Right atrium auricular region (tissue), 2 donors: Measurements from ENCODE around the gene SLC4A5. TPM values are rescaled to one million over a fixed set of nuclear protein-coding genes. Genes with fewer than 3 reads are reported as not detected.

ENCODE experiments used
- DNase-seq: peaks from one replicate; pipeline ENCODE4 v3.0.0-alpha.2; 2019; ENCODE audit warnings: low spot score
- H3K27ac ChIP-seq, 2 donors: fragments of 200-600 bp; sonication (generic); 1 replicate in 1 of 2; 2 replicates in 1 of 2; pipeline ENCODE4 v1.5.1; 2016 to 2019
- H3K27me3 ChIP-seq, 2 donors: fragments of 200-600 bp; sonication (generic); one replicate each; pipeline versions ENCODE4 v1.5.1 to v1.6.0; 2017 to 2019
- H3K36me3 ChIP-seq: fragments of 200-600 bp; sonication (generic); one replicate; pipeline ENCODE4 v1.5.1; 2016
- H3K4me1 ChIP-seq, 2 donors: fragments of 200-600 bp; sonication (generic); one replicate each; pipeline versions ENCODE4 v1.5.1 to v1.6.0; 2017 to 2019
- H3K4me3 ChIP-seq, 2 donors: fragments of 200-600 bp; sonication (generic); 1 replicate in 1 of 2; 2 replicates in 1 of 2; pipeline ENCODE4 v1.5.1; 2017 to 2019; ENCODE audit warnings: mild to moderate bottlenecking in 1 of 2, moderate library complexity in 1 of 2
- H3K9me3 ChIP-seq, 2 donors: fragments of 200-600 bp; sonication (generic); one replicate each; pipeline ENCODE4 v1.5.1; 2019
- total RNA-seq, 2 donors: library from RNA; depleted of rRNA; stranded (reverse); fragments of >200 nt; gene quantifications; one replicate each; pipeline ENCODE4 v1.1.0, GENCODE V29; 2016
- TF ChIP-seq, protein P1 (sequence below), 2 donors: fragments of 200-600 bp; sonication (generic); IDR thresholded peaks; one replicate each; pipeline ENCODE4 v1.5.1; 2019; ENCODE audit warnings: antibody characterized with exemption in 2 of 2

The SLC4A5 gene
- total RNA-seq, 2 donors from 2014 or later: 0.28 to 1.3 TPM

DNA sequence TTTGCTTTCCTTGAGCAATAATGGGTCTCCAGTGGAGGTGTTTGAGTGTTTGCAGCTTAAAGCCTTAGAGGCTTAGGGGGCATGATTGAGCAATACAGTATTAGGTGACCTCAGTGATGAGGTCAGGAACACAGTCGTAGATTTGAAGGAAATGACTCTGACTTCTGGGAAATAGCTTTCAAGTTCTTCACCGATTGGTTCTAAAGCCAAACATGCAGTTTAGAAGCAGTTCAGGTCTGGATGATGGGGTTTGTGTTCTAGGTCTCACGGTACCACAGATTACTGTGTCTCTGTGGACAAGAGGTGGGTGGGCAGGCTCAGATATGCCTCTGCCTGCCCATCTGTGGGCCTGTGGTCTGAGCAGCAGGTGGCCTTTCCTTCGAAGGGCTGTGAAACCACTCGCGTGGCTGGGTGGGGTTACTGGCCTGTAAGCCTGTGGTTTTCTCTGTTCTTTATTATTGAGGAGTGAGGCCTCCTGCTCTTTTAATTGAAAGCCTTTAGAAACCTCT lies 137.0 kb downstream of the SLC4A5 start:
- Histone ChIP-seq H3K27ac (peak overlapping the region; percentile 6 to 19), H3K4me1 (peaks cover 0 to 20% of the 10 kb centered on the region in 2 donors), H3K27me3 (no peaks in the 10 kb centered on the region), H3K9me3 (no peaks in the 10 kb centered on the region), H3K4me3 (no peak overlapping the region), H3K36me3 (peaks cover 33% of the 10 kb centered on the region)
- TF ChIP-seq, protein P1, sequence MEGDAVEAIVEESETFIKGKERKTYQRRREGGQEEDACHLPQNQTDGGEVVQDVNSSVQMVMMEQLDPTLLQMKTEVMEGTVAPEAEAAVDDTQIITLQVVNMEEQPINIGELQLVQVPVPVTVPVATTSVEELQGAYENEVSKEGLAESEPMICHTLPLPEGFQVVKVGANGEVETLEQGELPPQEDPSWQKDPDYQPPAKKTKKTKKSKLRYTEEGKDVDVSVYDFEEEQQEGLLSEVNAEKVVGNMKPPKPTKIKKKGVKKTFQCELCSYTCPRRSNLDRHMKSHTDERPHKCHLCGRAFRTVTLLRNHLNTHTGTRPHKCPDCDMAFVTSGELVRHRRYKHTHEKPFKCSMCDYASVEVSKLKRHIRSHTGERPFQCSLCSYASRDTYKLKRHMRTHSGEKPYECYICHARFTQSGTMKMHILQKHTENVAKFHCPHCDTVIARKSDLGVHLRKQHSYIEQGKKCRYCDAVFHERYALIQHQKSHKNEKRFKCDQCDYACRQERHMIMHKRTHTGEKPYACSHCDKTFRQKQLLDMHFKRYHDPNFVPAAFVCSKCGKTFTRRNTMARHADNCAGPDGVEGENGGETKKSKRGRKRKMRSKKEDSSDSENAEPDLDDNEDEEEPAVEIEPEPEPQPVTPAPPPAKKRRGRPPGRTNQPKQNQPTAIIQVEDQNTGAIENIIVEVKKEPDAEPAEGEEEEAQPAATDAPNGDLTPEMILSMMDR (IDR thresholded peaks at IDR 0.05): no peak
- DNase-seq: no peak

DNA sequence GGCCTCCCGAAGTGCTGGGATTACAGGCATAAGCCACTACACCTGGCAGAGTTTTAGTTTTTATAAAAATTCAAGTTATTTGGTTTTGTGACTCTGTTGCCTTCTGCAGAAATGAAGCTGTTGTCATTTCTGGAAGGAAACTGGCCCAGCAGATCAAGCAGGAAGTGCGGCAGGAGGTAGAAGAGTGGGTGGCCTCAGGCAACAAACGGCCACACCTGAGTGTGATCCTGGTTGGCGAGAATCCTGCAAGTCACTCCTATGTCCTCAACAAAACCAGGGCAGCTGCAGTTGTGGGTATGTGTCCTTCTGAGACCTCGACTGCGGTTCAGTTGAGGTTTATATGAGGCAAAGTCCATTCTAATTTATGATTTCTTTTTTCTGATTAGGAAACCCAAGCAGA lies 137.6 kb downstream of the SLC4A5 start:
- H3K4me3 ChIP-seq: no peak overlapping the region
- peaks cover 28% of the 10 kb centered on the region for H3K36me3 ChIP-seq
- TF ChIP-seq, protein P1 (IDR thresholded peaks at IDR 0.05): no peak
- H3K9me3 ChIP-seq: no peaks in the 10 kb centered on the region
- DNase-seq: no peak
- H3K27me3 ChIP-seq: no peaks in the 10 kb centered on the region
- peaks cover 0 to 20% of the 10 kb centered on the region in 2 donors for H3K4me1 ChIP-seq
- H3K27ac ChIP-seq: no peak overlapping the region

DNA sequence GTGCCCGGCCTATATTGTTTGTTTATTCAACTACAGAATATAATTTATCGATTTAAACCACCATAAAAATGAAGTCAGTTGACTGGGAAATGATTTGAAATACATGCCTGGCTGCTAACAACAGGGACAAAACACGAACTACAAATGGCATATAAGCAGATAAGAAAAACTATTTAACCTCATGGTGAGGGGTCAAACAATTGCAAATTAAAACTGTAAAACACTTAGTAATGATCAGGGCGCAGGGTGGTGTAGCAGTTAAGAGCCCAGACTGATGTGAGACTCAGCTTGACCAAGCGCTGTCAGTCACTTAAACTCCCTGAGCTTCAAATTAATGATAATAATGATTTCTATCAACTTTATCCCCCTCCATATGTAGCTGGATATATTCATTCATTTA lies 138.1 kb downstream of the SLC4A5 start:
- peaks cover 23% of the 10 kb centered on the region for H3K36me3 ChIP-seq
- no peaks in the 10 kb centered on the region for H3K27me3 ChIP-seq
- no peaks in the 10 kb centered on the region for H3K9me3 ChIP-seq
- TF ChIP-seq, protein P1 (IDR thresholded peaks at IDR 0.05): no peak
- no peak overlapping the region for H3K27ac ChIP-seq
- no peak for DNase-seq
- peaks cover 0 to 20% of the 10 kb centered on the region in 2 donors for H3K4me1 ChIP-seq
- no peak overlapping the region for H3K4me3 ChIP-seq

DNA sequence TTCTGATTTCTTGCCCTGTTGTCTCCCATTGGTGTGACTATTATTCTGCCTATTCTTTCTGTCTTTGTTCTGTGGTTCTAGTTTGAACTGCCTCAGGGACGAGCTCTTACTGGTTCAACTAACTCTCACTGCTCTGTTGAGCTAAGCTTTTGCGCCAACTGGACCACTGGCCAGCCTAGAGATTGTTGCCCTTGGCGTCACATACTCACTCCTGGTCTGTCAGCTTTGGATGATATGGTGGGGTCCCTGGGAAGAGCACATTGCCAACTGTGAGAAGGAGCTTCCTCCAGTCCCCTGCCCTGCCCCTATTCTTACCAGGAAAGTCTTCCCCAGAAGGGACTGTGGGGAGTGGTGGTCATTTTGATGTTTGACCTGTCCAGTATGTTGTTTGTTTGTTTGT lies 138.8 kb downstream of the SLC4A5 start:
- Histone ChIP-seq H3K4me3 (no peak overlapping the region), H3K27ac (no peak overlapping the region), H3K27me3 (no peaks in the 10 kb centered on the region), H3K9me3 (no peaks in the 10 kb centered on the region), H3K36me3 (peaks cover 16% of the 10 kb centered on the region), H3K4me1 (peaks cover 0 to 25% of the 10 kb centered on the region in 2 donors)
- DNase-seq: no peak
- TF ChIP-seq, protein P1 (IDR thresholded peaks at IDR 0.05): no peak

DNA sequence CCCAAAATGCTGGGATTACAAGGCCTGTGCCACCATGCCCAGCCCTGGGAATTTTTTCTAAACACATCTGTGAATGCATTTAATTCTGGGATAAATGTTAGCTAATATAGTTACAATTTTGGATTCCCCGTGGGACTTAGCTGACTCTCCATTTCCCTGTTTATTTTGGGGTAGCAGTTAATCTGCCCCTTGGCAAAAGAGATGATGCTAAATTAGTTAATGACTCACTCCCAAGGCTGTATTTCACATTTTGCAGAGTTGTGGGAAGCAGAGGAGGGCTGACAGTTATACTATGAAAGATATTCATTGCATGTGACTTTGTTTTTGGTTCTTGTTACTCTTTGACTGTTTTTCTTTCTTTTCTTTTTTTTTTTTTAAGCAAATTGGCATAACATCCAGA lies 141.6 kb downstream of the SLC4A5 start:
- no peaks in the 10 kb centered on the region for H3K27me3 ChIP-seq
- H3K36me3 ChIP-seq: no peaks in the 10 kb centered on the region
- no peak overlapping the region for H3K4me3 ChIP-seq
- H3K9me3 ChIP-seq: no peaks in the 10 kb centered on the region
- peaks cover 0 to 29% of the 10 kb centered on the region in 2 donors for H3K4me1 ChIP-seq
- TF ChIP-seq, protein P1 (IDR thresholded peaks at IDR 0.05): no peak
- H3K27ac ChIP-seq: peak overlapping the region; percentile 23 to 42
- DNase-seq: no peak

DNA sequence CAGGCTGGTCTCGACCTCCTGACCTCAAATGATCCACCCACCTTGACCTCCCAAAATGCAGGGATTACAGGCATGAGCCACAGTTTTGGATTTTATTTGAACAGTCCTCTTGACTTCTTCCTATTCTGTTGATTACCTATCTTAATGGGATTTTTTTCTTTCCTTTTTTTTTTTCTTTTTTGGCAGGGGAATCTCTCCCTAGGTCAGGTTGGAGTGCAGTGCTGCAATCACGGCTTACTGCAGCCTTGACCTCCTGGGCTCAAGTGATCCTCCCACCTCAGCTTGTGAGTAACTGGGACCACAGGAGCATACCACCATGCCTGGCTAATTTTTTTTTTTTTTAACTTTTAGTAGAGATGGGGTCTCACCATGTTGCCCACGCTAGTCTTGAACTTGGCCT lies 142.0 kb downstream of the SLC4A5 start:
- Histone ChIP-seq H3K27ac (peak overlapping the region; percentile 23 to 42), H3K36me3 (no peaks in the 10 kb centered on the region), H3K4me3 (no peak overlapping the region), H3K4me1 (peaks cover 0 to 25% of the 10 kb centered on the region in 2 donors), H3K9me3 (no peaks in the 10 kb centered on the region), H3K27me3 (no peaks in the 10 kb centered on the region)
- DNase-seq: no peak
- TF ChIP-seq, protein P1 (IDR thresholded peaks at IDR 0.05): no peak
